Smooth muscle cell of the umbilical artery (primary cell): ENCODE data around the gene HOXD9. TPM values are rescaled to one million over a fixed set of nuclear protein-coding genes. Genes with fewer than 3 reads are reported as not detected.

ENCODE experiments used
- total RNA-seq: library from RNA; depleted of rRNA; stranded (reverse); fragments of >200 nt; gene quantifications from 2 replicates; pipeline ENCODE4 v1.2.3, GENCODE V29; 2014

The HOXD9 gene
- 2.7 and 3.6 TPM in 2 replicates for total RNA-seq

DNA sequence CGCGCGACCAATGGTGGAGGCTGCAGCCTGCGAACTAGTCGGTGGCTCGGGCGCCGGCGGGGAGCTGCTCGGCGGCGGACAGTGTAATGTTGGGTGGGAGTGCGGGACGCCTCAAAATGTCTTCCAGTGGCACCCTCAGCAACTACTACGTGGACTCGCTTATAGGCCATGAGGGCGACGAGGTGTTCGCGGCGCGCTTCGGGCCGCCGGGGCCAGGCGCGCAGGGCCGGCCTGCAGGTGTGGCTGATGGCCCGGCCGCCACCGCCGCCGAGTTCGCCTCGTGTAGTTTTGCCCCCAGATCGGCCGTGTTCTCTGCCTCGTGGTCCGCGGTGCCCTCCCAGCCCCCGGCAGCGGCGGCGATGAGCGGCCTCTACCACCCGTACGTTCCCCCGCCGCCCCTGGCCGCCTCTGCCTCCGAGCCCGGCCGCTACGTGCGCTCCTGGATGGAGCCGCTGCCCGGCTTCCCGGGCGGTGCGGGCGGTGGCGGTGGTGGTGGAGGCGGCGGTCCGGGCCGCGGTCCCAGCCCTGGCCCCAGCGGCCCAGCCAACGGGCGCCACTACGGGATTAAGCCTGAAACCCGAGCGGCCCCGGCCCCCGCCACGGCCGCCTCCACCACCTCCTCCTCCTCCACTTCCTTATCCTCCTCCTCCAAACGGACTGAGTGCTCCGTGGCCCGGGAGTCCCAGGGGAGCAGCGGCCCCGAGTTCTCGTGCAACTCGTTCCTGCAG is at the start of gene HOXD9:
Gene HOXD9 (plus strand): TSS at position 37 of the 728 bp plus-strand sequence. CDS start 50 bp downstream, at position 87.

GRCh38 chr2:176083796-176084261 is 38.7 kb upstream of the HOXD9 start, which contains the start of gene EVX2:
Gene EVX2 (minus strand): TSS chr2:176083962. CDS start chr2:176083776, 186 bp downstream.

DNA sequence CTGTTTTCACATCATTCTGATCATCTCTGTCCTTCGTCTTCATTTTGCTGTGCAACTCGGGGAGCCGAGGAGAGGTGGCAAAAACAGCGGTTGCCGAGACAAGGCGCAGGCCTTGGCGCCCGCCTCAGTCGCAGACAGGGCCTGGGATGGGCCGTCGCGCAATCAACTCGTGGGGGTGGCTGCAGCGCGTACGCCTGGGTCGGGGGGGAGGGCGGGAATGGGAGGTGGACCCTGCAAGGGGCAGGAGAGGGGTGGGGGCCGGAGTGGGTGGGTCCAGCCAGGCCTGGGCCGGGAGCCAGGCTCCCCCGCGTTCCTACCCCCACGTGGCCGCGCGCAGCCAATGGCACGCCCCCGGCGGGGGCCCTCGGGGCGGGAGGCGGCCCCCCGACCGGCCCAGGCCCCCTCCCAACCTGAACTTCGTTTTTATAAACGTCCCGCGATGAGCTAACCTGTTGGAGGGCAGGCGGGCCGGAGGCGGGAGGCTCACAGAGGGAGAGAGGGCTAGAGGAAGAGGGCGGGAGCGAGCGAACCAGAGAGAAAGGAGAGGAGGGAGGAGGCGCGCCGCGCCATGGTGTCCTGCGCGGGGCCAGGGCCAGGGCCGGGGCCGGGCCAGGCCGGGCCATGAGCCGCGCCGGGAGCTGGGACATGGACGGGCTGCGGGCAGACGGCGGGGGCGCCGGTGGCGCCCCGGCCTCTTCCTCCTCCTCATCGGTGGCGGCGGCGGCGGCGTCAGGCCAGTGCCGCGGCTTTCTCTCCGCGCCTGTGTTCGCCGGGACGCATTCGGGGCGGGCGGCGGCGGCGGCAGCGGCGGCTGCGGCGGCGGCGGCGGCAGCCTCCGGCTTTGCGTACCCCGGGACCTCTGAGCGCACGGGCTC is 30.0 kb upstream of the HOXD9 start, which contains the start of gene HOXD13:
Gene HOXD13 (plus strand): TSS at position 452 of the 875 bp plus-strand sequence. CDS start 170 bp downstream, at position 622.

DNA sequence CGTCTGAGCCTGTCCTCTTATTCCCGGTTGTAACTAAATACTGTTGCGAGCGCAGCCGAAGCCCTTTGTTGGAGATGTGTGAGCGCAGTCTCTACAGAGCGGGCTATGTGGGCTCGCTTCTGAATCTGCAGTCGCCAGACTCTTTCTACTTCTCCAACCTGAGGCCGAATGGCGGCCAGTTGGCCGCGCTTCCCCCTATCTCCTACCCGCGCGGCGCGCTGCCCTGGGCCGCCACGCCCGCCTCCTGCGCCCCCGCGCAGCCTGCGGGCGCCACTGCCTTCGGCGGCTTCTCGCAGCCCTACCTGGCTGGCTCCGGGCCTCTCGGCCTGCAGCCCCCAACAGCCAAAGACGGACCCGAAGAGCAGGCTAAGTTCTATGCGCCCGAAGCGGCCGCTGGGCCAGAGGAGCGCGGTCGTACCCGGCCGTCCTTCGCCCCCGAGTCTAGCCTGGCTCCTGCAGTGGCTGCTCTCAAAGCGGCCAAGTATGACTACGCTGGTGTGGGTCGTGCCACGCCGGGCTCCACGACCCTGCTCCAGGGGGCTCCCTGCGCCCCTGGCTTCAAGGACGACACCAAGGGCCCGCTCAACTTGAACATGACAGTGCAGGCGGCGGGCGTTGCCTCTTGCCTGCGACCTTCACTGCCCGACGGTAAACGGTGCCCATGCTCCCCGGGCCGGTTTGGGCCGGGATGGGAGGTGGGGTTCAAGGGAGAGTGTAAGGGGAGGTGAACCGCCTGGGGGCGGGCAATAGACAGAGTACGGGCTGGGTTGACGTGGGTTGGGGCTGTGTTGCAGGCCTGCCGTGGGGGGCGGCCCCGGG is 22.6 kb upstream of the HOXD9 start, which contains the start of gene HOXD12:
Gene HOXD12 (plus strand): TSS at position 68 of the 819 bp plus-strand sequence. CDS start 7 bp downstream, at position 75.

GRCh38 chr2:176106581-176107539 is 15.7 kb upstream of the HOXD9 start, which contains the start of gene HOXD11:
Gene HOXD11 (plus strand): TSS chr2:176107280. CDS start chr2:176107356, 76 bp downstream.

DNA sequence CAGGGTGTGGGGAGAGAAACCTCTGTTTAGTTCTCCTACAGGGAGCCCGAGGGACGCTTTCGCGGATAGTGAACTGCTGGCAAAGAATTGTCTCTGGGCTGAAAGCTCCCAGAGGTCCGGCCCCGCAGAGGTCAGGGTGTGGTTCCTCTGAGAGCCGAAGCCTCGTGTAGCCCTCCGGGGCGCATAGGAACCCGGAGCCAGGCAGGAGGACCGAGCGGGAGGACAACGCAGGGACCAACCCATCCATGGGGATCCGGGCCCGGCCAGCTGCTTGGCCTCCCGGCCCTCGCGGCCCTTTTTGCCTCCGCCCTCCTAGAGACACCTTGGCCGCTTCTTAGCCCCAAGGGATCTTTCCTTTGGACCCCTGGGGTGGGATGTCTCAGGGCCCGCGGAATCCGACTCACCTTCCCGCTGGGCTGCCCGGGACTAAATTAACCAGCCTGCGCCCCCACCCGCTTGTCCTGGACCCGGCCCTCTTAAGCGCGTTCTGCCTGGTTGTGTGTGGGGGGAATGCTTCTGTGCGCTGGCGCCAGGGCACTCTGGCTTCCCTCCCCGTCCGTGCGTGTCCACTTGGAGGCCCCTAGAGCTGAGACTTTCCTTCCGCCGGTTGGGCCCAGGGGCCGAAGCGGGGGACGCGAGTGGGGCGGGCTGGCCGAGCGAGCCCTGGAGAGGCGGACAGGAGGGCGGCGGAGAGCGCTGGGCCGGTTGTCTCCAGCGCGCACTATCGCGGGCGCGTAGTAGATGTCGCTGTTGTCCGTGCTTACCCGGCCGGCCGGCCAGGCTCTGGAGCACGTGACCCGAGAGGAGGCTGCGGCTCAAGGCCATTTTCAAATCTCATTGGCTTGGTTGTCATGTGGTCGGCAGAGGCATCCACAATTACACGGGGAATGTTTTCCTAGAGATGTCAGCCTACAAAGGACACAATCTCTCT is 6.4 kb upstream of the HOXD9 start, which contains the start of gene HOXD10:
Gene HOXD10 (plus strand): TSS at position 896 of the 931 bp plus-strand sequence. CDS start 56 bp downstream, outside the sequence.

GRCh38 chr2:176128982-176129796 is 6.7 kb downstream of the HOXD9 start, which contains the start of gene HOXD8:
Gene HOXD8 (plus strand): TSS chr2:176129705. CDS start chr2:176130367, 662 bp downstream.

GRCh38 chr2:176151442-176152287 is 29.1 kb downstream of the HOXD9 start, which contains the start of gene HOXD4:
Gene HOXD4 (plus strand): TSS chr2:176151550. CDS start chr2:176151634, 84 bp downstream.

GRCh38 chr2:176156807-176157498 is 34.4 kb downstream of the HOXD9 start, which contains the start of gene HOXD3:
Gene HOXD3 (plus strand): TSS chr2:176157307. CDS start chr2:176169115, 11,808 bp downstream.

Other genes with a start within 250 kb of the HOXD9 start
- gene LNPK, start 120.5 kb upstream of the HOXD9 start, total RNA-seq = 52.3 and 64.5 TPM in 2 replicates
- not detected in 2 replicates for gene EVX2, start 38.8 kb upstream of the HOXD9 start, total RNA-seq
- gene HOXD13, start 30.0 kb upstream of the HOXD9 start, total RNA-seq = 2.2 and 2.4 TPM in 2 replicates
- not detected in 2 replicates for gene HOXD12, start 22.9 kb upstream of the HOXD9 start, total RNA-seq
- gene HOXD11, start 15.4 kb upstream of the HOXD9 start, total RNA-seq = 7.8 and 15.7 TPM in 2 replicates
- gene HOXD10, start 5.9 kb upstream of the HOXD9 start, total RNA-seq = 18.4 and 19.4 TPM in 2 replicates
- 5.3 and 7.7 TPM in 2 replicates for gene HOXD8, start 7.0 kb downstream of the HOXD9 start, total RNA-seq
- 0.30 and 1.2 TPM in 2 replicates for gene HOXD4, start 28.8 kb downstream of the HOXD9 start, total RNA-seq
- 0.92 and 2.4 TPM in 2 replicates for gene HOXD3, start 34.6 kb downstream of the HOXD9 start, total RNA-seq
- gene HOXD1, start 65.9 kb downstream of the HOXD9 start, total RNA-seq = not detected in 2 replicates
- gene MTX2, start 146.7 kb downstream of the HOXD9 start, total RNA-seq = 18.1 and 20.3 TPM in 2 replicates